GM19239 (cell line): ENCODE data around the gene LLGL2.
"Not testable (repeated sequence)": the region's sequence is repeated elsewhere in the genome, so short reads cannot be mapped to it uniquely, and the experiment has no call there.

Experiments used
- DNase-seq: peaks from one replicate; pipeline ENCODE4 v3.0.0; 2011; ENCODE audit warnings: low spot score; ENCODE audit not compliant: insufficient read length
- FAIRE-seq: peaks from 2 replicates; lab custom pipeline; 2011; peaks lifted over from hg19 to GRCh38; lab: Jason Lieb, UNC

The LLGL2 gene

DNA sequence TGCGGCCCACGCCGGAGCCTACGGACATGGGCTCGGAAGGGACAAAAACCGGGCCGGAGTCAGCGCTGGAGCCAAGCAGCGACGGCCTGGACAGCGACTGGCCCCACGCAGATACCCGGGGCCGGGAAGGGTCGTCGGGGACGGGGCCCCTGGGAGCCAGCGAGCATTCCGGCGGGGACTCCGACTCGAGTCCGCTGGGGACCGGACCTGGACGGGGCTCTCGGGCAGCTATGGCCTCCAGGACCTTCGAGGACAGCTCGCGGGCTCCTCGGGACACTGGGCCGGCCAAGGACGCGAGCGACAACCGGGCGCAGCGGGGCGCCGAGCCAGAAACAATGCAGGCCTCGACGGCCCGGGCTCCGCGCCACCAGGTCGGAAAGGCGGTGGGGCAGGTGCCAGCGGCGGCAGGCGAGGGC, 63.1 kb downstream of the LLGL2 start:
- FAIRE-seq (no peak), DNase-seq (no peak)

DNA sequence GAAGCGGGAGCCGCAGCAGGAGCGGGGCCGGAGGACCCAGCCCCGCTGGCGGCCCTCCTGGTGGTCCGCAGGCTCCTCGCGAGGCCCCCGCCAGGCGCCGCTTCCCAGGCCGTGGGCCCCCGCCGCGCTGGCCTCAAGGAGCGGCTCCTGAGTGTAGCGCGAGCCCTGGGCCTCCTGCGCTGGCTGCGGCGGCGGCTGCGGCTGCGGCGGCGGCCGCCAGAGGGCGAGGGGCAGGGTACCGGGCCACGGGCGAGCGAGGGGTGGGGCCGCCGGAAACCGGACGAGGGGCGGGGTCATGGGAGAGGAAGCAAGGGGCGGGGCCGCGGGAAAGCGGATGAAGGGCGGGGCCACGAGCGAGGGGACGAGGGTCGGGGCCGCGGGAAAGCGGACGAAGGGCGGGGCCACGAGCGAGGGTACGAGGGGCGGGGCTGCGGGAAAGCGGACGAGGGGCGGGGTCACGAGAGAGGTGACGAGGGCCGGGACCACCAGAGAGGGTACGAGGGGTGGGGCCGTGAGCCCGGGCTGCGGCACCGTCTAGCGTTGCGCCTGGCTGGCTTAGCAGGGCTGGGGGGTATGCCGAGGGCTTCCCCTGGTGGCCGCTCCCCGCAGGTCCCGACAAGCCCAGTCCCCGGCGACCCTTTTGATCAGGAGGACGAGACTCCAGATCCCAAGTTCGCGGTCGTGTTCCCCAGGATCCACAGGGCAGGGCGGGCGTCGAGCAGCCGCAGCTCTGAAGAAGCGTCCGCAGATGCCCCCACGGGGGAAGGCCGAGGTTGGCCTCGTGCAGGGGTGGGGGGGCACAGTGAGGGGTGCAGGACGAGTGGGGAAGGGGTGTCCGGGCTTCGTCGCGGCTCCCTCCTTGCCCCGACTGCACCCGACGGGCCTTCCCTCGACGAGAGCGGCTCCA, 63.8 kb downstream of the LLGL2 start:
- DNase-seq (peak; percentile 99), FAIRE-seq (peak; percentile 88)

GRCh38 chr17:75589919-75590303, 64.4 kb downstream of the LLGL2 start:
- DNase-seq: no peak
- no peak for FAIRE-seq

DNA sequence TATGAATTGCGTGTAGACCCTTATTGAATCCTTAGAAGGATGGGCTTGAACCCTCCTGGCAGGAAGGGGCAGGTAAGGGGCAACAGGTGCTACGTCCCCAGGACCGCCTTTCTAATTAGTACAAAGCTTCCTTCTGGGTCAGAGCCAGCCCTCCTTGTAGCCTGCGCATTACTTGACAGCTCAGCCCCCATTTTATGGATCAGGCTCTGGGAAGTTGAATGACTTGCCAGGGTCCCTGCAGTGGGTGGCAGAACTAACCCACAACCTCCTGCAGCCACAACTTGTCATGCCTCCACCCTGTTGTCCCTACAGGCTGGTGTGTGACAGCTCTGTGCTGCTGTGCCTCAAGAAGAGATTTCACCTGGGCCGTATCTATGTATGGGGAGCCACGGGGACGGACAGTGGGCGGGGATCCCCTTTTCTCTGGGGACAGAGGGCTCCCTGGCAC, 64.8 kb downstream of the LLGL2 start:
- DNase-seq (no peak), FAIRE-seq (no peak)

GRCh38 chr17:75590849-75591721, 65.6 kb downstream of the LLGL2 start:
- FAIRE-seq: no peak
- no peak for DNase-seq

GRCh38 chr17:75591722-75592302, 66.3 kb downstream of the LLGL2 start:
- FAIRE-seq: no peak
- DNase-seq: no peak

- FAIRE-seq: no peak
- no peak for DNase-seq
Measured at GRCh38 chr17:75592348-75593020, 67.0 kb downstream of the LLGL2 start.

DNA sequence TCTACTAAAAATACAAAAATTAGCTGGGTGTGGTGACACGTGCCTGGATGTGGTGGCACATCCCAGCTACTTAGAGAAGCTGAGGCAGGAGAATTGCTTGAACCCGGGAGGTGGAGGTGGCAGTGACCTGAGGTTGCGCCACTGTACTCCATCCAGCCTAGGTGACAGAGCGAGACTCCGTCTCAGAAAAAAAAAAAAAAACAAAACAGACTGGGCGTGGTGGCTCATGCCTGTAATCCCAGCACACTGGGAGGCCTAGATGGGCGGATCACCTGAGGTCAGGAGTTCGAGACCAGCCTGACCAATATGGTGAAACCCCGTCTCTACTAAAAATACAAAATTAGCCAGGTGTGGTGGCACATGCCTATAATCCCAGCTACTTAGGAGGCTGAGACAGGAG, 67.9 kb downstream of the LLGL2 start:
- DNase-seq: not testable (repeated sequence)

DNA sequence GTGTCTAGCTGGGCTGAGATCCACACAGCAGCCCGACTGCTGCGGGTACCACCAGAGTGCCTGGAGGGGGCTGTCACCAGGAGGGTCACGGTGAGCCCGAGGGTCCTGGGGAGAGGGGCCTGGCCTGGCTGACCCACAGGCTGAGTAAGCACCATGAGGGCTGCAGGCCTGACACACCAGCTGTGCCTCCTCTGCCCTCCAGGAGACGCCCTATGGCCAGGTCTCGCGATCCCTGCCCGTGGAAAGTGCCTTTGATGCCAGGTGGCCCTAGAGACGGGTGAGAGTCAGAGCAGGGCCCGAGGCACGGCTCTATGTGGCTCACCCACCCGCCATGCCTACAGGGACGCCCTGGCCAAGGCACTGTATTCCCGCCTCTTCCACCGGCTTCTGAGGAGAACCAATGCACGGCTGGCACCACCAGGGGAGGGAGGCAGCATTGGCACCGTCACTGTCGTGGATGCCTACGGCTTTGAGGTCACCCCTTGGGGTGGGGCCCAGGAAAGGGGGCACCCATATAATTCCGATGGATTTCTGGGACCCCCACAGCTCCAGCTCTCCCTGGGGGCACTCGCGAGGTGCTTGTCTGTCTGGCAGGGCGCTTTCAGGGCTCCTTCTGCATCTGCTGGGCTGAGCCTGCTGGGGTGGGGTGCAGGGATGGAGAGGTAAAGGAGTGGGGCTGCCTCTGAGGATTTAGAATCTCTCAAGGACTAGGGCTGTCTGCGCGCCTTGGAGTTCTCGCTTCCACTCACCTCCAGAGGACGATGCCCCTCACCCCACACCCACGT, 69.2 kb downstream of the LLGL2 start:
- FAIRE-seq (no peak), DNase-seq (no peak)

More for the DNA sequence above, 67.9 kb downstream of the LLGL2 start:
- FAIRE-seq: not testable (repeated sequence)

GRCh38 chr17:75595284-75595919, 69.9 kb downstream of the LLGL2 start:
- FAIRE-seq (no peak), DNase-seq (no peak)

- no peak for DNase-seq
- FAIRE-seq: no peak
Measured at GRCh38 chr17:75595920-75596313, 70.4 kb downstream of the LLGL2 start.

- DNase-seq (no peak), FAIRE-seq (no peak)
Measured at GRCh38 chr17:75596320-75597087, 71.0 kb downstream of the LLGL2 start.

DNA sequence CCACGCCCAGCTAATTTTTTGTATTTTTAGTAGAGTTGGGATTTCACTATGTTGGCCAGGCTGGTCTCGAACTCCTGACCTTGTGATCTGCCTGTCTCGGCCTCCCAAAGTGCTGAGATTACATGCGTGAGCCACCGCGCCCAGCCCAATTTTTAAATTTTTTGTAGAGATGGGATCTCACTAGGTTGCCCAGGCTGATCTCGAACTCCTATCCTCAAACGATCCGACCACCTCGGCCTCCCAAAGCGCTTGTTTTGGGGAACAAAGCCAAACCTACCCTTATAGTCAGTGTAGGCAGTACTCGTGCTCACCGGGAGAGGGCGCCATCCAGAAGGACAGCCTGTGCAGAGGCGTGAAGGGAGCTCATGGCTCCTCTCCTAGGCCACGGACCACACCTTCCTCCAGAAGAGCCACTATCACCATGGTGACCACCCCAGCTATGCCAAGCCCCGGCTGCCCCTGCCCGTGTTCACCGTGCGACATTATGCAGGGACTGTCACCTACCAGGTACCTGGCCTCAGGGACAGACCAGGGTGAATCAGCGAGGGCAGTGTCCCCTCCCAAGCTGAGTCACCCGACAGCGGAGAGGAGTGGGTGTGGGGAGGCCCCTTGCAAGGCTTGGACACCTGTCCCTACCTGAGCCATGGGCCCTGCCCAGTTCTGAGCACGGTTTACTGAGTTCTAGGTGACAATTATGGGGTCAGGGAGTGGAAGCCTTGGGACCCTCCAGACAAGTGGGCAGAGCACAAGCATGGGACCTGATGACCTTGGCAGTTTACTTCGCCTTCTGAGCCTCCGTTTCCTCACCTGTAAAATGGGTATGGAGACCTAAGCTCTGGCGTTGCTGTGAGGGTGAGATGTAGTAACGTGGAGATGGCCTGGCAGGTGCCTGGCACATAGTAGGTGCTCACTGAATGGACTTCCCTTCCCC, 75.8 kb downstream of the LLGL2 start:
- DNase-seq: peak; percentile 74
- no peak for FAIRE-seq

DNA sequence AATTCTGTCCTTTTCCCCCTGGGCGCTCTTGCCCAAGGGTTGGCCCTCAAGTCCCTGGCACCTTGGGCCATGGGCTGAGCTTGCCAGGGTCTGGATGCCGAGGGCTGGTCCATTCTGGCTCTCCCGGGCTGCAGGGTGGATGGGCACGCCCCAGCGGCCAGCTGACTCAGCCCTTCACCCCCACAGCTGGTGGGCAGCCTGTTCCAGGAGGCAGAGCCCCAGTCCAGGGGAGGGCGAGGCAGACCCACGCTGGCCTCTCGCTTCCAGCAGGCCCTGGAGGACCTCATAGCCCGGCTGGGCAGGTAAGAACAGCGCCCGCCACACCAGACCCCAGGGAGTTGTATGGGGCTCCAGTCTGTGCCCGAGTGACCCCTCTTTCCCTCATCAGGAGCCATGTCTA, 77.1 kb downstream of the LLGL2 start:
- DNase-seq: no peak
- FAIRE-seq: no peak

GRCh38 chr17:75603123-75603522, 77.6 kb downstream of the LLGL2 start:
- FAIRE-seq: no peak
- DNase-seq: no peak

- no peak for DNase-seq
- FAIRE-seq: no peak
Measured at GRCh38 chr17:75604034-75604695, 78.7 kb downstream of the LLGL2 start.

GRCh38 chr17:75605790-75606189, 80.3 kb downstream of the LLGL2 start:
- no peak for DNase-seq
- no peak for FAIRE-seq
